Raji (cell line): ENCODE results near the gene RAG2.

Experiments
- POLR2A ChIP-seq: IDR thresholded peaks from 2 replicates; pipeline ENCODE4 v1.6.1; 2011; ENCODE audit warnings: low read depth, low read length, control low read depth; ENCODE audit not compliant: insufficient read depth

RAG2 gene

GRCh38 chr11:36609383-36609782 lies 11.3 kb upstream of the RAG2 start:
- no peak for TF ChIP-seq POLR2A

GRCh38 chr11:36608491-36609199 lies 10.6 kb upstream of the RAG2 start:
- TF ChIP-seq POLR2A, result no peak

GRCh38 chr11:36605221-36606216 lies 7.5 kb upstream of the RAG2 start:
- TF ChIP-seq POLR2A, result no peak

GRCh38 chr11:36602135-36602534 lies 4.1 kb upstream of the RAG2 start:
- TF ChIP-seq POLR2A, result no peak

- TF ChIP-seq POLR2A, result no peak
Observed at GRCh38 chr11:36601155-36601554, 3.1 kb upstream of the RAG2 start.

GRCh38 chr11:36600180-36600579 lies 2.1 kb upstream of the RAG2 start:
- no peak for TF ChIP-seq POLR2A

GRCh38 chr11:36596880-36597279 lies 1.2 kb downstream of the RAG2 start:
- no peak for TF ChIP-seq POLR2A

- no peak for TF ChIP-seq POLR2A
Observed at GRCh38 chr11:36594316-36594989, 3.6 kb downstream of the RAG2 start, which contains the start of gene IFTAP. IFTAP (plus strand) TSS chr11:36594502; CDS start chr11:36610104, 15,602 bp downstream.

GRCh38 chr11:36591433-36591832 lies 6.6 kb downstream of the RAG2 start:
- TF ChIP-seq POLR2A, result no peak

- no peak for TF ChIP-seq POLR2A
Observed at GRCh38 chr11:36590513-36590912, 7.5 kb downstream of the RAG2 start.

GRCh38 chr11:36588099-36588498 lies 9.9 kb downstream of the RAG2 start:
- no peak for TF ChIP-seq POLR2A

- TF ChIP-seq POLR2A, result no peak
Observed at GRCh38 chr11:36586543-36586942, 11.5 kb downstream of the RAG2 start.

- no peak for TF ChIP-seq POLR2A
Observed at GRCh38 chr11:36583667-36584066, 14.4 kb downstream of the RAG2 start.

- no peak for TF ChIP-seq POLR2A
Observed at GRCh38 chr11:36581536-36581935, 16.5 kb downstream of the RAG2 start.

- TF ChIP-seq POLR2A, result no peak
Observed at GRCh38 chr11:36578458-36578857, 19.6 kb downstream of the RAG2 start.
